Measurements from ENCODE around the gene HRH3.

DNA sequence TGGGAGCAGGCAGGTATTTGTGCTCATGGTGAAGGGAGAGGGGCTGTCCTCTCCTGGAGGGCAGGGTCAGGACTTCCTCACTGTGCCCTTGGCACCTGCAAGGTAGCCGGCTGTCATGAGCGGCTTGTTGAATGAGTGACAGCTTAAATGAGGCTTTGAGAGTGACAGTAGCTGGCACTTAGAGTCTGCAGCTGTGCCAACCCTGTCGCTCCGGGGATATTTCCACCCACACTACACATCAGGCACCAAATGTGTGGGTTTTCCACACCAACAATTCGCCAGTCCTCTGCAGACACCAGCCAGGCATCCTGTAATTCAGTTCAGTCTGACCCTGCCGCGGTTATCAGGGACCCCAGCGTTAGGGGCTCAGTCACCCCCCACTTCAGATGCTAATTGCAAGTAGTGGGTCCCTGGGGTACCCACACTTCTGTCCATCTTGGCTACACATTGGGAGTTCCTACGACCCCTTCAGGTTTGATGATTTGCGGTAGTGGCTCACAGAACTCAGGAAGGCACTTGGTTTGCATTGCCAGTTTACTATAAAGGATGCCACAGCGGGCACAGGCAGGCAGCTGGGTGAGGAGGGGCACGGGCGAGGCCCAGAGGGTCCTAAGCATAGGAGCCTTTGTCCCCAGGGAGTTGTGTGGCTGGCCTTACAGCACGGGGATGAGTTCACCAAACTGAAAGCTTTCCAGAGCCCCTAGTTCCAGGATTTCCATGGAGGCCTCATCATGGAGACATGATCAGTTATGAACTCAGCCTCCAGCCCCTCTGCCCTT, 28.1 kb downstream of the HRH3 start:
- TF ChIP-seq POLR2A (IDR thresholded peaks at IDR 0.05; ENCODE audit: extremely low read depth, insufficient read length) (no peak), MYC (IDR thresholded peaks at IDR 0.05; ENCODE audit: low read depth, low read length) (no peak), CTCF (IDR thresholded peaks at IDR 0.05; ENCODE audit: low read depth, low read length) (no peak)
- TF ChIP-seq, protein P1, sequence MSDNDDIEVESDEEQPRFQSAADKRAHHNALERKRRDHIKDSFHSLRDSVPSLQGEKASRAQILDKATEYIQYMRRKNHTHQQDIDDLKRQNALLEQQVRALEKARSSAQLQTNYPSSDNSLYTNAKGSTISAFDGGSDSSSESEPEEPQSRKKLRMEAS (IDR thresholded peaks at IDR 0.05; ENCODE audit: low read depth, low read length): no peak
